OCI-LY7 (cell line): ENCODE results near the gene GMPS.

Experiments
- CTCF ChIP-seq: fragments of 200-600 bp; sonication (generic); conservative IDR thresholded peaks from 2 replicates; pipeline ENCODE4 v1.5.1; 2014; ENCODE audit warnings: mild to moderate bottlenecking, antibody characterized with exemption, low read length, moderate library complexity, mixed read lengths
- EZH2phosphoT487 ChIP-seq: fragments of 200-600 bp; sonication (generic); IDR thresholded peaks from 2 replicates; pipeline ENCODE4 v1.6.1; 2018; ENCODE audit warnings: low read depth, borderline replicate concordance, mild to moderate bottlenecking, mixed run types, antibody characterized with exemption, low read length, moderate library complexity, mixed read lengths

GRCh38 chr3:155846119-155846518 is 24.3 kb upstream of the GMPS start:
- TF ChIP-seq CTCF = no peak
- no peak for TF ChIP-seq EZH2phosphoT487
